Measurements from ENCODE around the gene CNKSR2. TPM values are rescaled to one million over a fixed set of nuclear protein-coding genes. Genes with fewer than 3 reads are reported as not detected.

Gene CNKSR2
- total RNA-seq, 2 donors from 2014 or later, result 0.15 to 0.95 TPM

DNA sequence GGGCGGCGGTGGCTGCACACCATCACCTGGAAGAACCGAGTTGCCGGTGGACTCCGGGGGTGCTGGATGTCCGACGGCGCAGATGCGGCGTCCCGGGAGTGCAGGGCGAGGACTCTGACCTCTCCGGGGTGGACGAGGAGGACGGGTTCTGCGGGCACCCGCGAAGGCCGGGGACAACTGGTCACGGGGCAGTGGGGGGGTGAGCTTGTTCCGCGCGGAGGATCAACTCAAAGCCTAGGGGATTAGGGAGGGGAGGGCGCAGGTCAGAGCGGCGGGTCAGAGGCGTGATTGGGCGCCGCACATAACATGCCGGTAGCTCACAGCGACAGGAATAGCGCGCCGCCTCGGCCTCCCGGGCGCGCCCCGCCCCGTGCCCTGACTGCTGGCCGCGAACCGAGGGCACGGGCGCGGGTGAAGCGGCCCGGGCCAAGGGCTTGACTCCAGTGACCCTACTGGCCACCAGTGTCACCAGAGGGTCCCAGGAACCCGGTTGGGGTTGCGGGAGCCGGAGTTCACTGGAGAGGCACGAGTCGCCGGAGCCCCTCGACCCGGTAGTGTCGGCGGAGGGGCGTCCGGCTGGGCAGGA, 284.0 kb downstream of the CNKSR2 start, which contains the start of gene KLHL34:
Gene KLHL34, minus strand, starts transcription at position 179 of the 586 bp plus-strand sequence. CDS start 542 bp downstream, outside the sequence.
- ATAC-seq, result peak; percentile 78
- intact Hi-C loops (cut with DNase I, micrococcal nuclease), result no loop called here
- DNase-seq, result peak in 1 of 2 donors; percentile 32

DNA sequence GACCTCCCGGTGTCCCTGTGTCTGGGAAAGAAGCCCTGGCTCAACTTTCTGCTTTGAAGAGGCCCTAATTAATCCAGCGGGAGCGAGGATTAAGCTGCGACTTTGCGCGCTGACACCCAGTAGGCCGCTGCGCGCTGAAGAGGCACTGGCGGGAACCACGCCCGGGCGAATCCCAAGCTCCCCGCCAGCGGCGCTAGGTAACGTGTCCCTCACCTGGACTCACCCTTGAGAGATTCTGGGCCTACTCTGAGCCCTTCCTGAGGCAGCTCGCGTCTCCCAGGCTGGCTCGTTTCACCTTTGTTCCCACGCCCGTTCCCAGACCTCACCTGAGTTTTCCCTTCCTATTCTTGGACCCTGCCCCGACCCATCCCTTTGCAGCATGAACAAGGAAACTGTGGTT, 284.5 kb downstream of the CNKSR2 start:
- ATAC-seq (peak; percentile 92), DNase-seq (peak; percentile 58 to 65)
- intact Hi-C loops (cut with DNase I, micrococcal nuclease), result no loop called here

DNA sequence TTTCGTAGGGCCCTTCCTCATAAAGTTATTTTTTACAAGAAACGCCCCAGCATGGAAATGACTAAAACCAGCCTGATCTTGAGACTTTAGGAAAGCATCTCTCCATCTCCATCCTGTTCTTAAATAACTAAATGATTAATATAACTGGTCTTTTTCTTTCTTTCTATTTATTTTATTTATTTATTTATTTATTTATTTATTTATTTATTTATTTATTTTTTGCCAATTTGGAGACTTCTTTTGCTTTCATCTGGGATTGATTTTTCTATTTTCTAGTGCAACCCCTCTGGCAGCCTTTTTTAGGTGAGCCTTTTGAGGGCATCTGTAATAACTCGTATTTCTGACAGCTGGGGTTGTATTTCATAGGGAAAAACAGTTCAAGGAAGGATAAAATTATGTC, 285.1 kb downstream of the CNKSR2 start:
- intact Hi-C loops (cut with DNase I, micrococcal nuclease), result no loop called here
- ATAC-seq (no peak), DNase-seq (no peak)

DNA sequence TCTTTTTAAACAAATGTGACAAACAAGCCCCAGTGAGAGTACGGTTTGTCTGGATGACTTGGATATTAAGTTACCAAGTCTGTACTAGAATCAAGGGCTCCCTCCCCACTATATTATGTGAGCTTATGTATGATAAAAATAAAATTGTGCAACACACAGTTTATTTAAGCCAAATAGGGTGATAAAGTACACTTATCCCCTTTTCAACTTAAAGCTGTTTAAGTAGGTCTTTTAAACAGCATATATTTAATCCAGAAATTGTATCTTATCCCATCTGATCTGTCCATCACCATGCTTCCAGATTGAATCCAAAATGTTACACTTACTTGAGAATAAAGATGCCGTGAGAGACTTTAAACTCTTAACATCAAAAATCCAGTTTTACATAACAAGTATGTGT, 285.9 kb downstream of the CNKSR2 start:
- no peak for DNase-seq
- intact Hi-C loops (cut with DNase I, micrococcal nuclease), result no loop called here
- no peak for ATAC-seq

DNA sequence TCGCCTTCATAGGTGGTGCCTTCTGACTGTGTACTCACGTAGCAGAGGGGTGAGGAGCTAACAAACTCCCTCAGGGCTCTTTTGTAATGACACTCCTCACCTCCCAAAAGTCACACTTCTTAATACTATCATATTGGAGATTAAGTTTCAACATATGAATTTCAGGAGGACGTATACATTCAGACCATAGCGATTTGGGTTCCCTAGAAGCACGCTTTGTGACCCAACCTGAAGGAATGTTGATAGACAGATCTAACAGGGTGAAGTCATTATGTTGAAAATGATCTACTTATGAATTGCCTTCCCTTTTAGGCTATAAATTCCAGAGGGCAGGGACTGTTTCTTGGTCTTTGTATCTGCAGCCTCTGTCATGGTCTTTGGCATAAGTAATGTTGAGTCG, 287.1 kb downstream of the CNKSR2 start:
- ATAC-seq, result no peak
- intact Hi-C loops (cut with DNase I, micrococcal nuclease), result no loop called here

DNA sequence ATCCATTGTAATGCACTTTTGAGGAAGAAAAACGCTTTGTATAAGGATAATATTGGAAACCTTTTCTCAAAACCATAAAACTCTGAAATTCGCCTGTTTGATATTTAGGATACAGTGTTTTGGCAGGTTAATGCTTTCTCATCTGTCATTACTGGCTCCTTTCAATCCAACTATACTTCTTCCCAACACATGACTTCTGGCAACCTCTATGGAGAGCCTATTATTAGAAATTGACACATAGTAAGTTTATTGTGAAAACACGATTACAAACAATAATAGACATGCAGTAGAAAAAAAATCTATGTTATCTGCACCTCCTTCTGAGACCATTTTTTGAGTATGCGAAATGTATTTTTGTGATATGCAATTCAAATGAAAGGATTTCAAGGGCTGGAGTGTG, 288.5 kb downstream of the CNKSR2 start:
- no peak for ATAC-seq
- intact Hi-C loops (cut with DNase I, micrococcal nuclease), result no loop called here
- no peak for DNase-seq

More for the DNA sequence above, 287.1 kb downstream of the CNKSR2 start:
- DNase-seq, result no peak

DNA sequence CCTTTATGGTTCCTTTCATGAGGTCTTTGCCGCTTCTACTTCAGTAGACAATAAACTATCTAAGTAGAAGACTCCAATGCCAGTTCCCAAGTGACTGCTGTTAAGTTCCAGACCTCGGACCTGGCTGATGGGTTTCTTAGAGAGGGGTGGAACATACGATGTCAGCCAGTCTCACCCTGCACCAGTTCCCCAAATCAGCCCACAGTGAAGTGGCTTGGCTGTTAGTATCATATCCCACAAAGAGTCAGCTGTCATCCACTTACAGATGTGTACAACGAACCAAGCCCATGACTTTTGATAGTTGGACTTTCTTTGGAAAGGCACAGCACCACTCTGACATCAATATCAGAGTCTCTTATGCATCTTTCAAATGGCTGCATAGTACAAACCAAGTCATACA, 292.0 kb downstream of the CNKSR2 start:
- no peak for DNase-seq
- intact Hi-C loops (cut with DNase I, micrococcal nuclease), result no loop called here
- no peak for ATAC-seq

DNA sequence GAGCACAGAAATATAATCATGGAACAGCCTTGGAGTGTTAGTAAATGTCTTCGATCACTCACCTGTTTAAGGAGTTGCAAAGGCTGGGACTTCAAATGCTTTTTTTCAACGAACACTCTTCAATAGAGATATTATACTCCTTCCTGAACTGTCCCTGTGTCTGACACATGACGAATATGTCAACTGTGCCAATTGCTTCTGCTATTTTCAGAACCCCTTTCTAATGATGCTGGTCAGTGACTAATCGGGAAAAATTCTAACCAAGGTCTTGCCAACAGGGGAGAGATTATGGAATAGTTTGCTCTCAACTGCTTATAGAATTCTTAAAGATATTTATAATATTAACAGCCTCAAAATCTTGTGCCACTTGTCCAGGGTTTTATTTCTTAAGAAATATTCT, 292.5 kb downstream of the CNKSR2 start:
- no peak for ATAC-seq
- no peak for DNase-seq
- intact Hi-C loops (cut with DNase I, micrococcal nuclease), result no loop called here

DNA sequence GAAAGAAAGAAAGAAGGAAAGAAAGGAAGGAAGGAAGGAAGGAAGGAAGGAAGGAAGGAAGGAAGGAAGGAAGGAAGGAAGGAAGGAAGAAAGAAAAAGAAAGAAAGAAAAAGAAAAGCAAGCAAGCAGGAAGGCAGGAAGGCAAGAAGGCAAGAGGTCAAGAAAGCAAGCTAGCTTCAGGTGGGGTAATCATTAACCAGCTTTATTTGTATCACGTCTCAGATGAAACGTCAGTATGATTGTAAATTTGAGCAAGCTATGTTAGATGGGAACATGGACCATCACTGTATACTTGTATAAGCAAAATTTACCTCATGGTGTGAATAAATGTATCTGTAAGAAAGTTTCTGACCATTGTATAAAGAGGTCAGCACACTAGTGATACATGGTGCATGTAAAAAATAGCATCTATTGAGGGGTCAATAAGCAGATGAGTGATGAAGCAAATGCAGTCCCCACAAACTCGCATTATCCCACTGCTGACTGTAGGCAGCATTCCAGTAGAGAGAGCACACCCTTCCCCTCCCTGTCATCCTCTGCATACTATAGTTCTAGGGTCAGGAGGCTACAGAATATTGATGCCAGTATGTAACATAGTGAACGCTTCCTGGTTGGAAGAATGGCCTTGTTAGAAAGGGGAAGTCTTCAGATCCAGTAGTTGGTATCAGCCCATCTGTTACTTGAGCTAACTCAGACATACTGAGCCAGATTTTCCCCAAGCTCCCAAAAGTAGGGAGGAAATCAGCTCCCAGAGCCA, 300.4 kb downstream of the CNKSR2 start:
- DNase-seq, result no peak
- peak; percentile 84 for ATAC-seq
- intact Hi-C loops (cut with DNase I, micrococcal nuclease), result no loop called here

DNA sequence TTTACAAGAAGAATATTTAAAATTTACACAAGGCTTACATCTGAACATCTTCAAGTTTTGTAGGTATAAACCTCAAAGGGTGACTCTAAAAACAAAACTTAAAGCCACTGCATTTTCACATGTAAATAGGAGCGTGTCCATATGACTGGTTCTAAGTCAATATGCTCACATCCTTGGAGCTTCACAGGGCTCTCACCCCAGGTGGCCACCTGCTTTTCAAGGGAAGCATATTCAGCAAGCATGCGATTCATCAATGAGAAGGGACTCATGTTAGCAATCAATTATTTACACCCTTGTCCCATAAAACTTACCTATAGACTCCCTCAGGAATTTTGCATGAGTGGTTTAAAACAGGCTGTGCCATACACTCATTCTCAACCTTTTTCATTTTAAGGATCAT, 301.7 kb downstream of the CNKSR2 start:
- no peak for ATAC-seq
- intact Hi-C loops (cut with DNase I, micrococcal nuclease), result no loop called here
- no peak for DNase-seq

DNA sequence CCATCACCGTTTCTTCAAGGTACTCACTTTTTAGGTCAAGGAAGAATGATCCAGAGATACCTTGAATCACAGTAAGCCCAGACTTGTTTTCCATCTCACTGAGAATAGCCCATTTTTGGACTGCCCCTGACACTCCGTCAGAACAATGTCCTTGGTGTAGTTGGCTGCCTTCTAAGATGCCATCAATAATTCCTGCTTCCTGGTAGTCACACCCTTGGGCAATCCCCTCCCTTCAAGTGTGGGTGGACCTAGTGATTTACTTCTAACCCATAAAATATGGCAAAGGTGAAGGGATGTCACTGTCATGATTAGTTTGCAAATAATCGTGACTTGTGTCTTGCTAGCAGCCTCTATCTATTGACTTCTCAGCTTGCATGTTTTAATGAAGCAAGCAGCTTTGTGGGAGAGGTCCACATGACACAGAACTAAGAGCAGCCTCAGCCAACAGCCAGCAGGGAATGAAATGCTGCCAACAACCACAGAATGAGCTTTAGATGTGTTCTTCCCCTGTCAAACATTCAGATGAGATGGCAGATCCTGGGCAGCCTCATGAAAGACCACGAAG, 303.9 kb downstream of the CNKSR2 start:
- ATAC-seq (peak; percentile 87), DNase-seq (no peak)
- intact Hi-C loops (cut with DNase I, micrococcal nuclease), result no loop called here

DNA sequence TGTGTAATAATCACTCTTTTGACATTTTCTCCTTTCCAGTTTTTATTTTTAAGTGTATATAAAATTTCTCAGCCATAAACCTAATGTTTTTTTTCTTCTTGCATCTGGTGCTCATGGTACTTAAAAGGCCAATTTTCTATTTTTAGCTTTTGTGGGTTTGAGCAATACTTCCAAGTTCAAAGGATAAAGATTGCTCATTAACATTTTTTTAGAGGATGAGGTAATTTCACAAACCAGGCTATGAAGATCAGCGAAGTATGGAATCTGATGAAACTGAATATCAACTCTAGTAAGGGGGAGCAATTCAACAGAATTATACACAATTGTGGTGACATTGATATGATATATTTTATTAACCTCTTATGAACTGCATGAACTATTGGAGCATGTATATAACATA, 309.7 kb downstream of the CNKSR2 start:
- DNase-seq, result no peak
- intact Hi-C loops (cut with DNase I, micrococcal nuclease), result no loop called here
- no peak for ATAC-seq

DNA sequence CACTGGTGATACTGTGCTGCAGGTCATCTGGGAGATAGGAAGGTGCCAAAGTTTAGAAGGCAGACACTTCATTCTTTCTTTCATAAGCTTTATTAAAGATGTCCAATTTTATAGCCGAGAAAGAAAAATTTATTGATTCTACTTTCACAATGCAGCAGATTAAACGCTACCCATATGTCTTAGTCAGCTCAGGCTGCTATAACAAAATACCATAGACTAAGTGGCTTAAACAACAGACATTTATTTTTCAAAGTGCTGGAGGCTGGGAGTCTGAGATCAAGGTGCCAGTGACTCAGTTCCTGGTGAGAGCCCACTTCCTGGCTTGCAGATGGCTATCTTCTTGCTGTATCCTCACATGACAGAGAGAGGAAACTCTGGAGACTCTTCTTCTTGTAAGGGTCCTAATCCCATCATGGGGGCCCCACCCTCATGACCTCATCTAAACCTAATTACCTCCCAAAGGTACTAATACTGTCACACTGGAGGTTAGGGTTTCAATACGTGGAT, 317.3 kb downstream of the CNKSR2 start:
- no peak for DNase-seq
- intact Hi-C loops (cut with DNase I, micrococcal nuclease), result no loop called here
- ATAC-seq, result no peak

DNA sequence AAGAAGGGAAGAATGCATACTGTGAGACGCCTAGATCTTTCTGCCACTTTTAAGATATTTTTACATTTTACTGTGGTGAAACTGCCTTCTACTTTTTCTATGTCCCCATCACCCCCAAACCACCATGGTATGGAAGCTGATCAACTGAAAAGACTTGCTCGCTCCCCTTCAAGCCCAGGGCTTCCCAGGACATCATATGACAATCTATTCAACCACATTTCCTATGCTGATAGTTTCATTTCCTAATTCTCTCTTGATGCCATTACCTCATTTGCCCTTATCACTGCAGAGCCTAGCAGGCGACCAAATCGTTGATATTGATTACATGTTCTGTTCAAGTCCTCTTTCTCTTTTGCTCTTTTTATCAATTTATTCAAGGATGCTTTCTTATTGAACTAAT, 324.1 kb downstream of the CNKSR2 start:
- intact Hi-C loops (cut with DNase I, micrococcal nuclease), result no loop called here
- no peak for ATAC-seq
- DNase-seq, result no peak

DNA sequence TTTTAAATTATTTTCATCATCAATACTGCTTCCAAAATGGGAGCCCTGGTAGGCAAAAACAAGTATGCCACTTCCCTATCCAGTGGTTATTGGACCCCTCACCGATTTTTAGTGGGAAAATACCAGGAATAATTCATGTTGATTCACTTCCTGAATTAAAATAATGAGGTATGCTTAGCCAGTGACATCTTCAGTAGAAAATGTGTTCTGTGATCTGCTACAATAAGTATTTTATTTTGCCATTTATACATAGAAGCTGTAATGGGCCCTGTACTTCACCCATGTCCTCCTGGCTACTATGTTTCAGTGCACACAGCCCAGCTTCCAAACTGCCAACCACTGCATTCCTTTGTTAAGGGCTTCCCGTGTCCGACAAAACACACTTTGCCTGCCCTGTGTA, 324.9 kb downstream of the CNKSR2 start:
- ATAC-seq, result no peak
- intact Hi-C loops (cut with DNase I, micrococcal nuclease), result no loop called here

DNA sequence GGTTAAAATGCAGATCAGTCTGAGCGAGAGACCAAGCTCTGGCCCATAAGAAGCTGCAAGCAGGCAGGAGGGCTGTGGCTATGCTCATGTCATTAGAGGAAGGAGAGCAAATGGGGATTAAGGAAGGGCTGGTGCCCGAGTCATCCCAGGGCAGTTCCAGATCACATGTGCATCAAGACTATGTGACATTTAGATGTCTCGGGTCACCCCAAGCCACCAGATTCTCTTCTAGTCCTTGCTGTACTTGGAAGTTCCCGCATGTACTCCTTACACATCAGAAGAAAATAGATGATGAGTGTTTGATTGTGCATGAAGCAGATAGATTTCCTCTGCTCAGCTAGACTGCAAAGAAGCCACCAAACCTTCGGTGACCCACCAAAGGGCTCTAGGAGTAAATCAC, 326.1 kb downstream of the CNKSR2 start:
- ATAC-seq (no peak), DNase-seq (no peak)
- intact Hi-C loops (cut with DNase I, micrococcal nuclease), result no loop called here

More for the DNA sequence above, 324.9 kb downstream of the CNKSR2 start:
- DNase-seq, result no peak

DNA sequence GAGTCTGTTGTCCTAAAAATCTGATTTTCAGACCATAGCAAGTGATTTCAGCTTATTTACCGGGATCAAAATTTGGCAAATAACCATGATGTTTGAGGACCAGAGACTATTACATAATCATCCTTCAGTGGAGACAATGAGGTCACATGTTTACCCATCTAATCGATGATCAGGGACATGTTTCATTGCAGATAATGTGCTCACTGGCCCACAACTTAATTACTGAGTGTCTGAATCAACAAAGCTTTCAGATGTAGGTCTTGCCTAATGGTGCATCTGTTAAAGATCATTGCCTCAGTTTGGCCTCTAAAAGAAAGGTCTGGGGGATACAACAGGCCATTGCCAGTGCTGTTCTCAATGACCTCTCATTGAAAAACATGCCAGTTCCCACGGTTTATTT, 326.7 kb downstream of the CNKSR2 start:
- no peak for DNase-seq
- ATAC-seq, result no peak
- intact Hi-C loops (cut with DNase I, micrococcal nuclease), result no loop called here

DNA sequence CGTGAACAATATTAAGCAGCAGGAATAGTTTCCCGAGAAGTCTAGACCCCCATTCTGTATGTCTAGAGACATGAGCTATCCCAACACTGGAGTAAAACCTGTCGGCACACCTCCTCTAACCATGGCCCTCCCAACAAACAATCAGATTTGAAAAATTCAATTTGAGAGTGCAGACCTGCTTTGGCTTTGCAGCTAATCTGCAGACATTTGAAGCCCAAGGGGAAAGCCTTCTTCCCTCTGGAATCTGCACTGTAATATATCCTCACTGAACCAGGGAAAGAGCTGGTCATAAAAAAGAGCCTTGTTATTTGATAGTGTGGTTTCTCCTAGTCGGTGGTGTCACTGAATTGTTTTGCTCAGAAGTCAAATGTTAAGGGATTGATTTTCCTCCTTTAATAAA, 328.5 kb downstream of the CNKSR2 start:
- intact Hi-C loops (cut with DNase I, micrococcal nuclease), result no loop called here
- DNase-seq, result no peak
- ATAC-seq, result no peak
